GM19238 (cell line): ENCODE results near the gene GALNT2.

Source experiments
- DNase-seq: peaks from one replicate; pipeline ENCODE4 v3.0.0; 2011; ENCODE audit warnings: low spot score; ENCODE audit not compliant: insufficient read length

GALNT2 gene

GRCh38 chr1:230144758-230145504, 77.9 kb downstream of the GALNT2 start:
- DNase-seq, result no peak

GRCh38 chr1:230145505-230145899, 78.5 kb downstream of the GALNT2 start:
- no peak for DNase-seq

DNA sequence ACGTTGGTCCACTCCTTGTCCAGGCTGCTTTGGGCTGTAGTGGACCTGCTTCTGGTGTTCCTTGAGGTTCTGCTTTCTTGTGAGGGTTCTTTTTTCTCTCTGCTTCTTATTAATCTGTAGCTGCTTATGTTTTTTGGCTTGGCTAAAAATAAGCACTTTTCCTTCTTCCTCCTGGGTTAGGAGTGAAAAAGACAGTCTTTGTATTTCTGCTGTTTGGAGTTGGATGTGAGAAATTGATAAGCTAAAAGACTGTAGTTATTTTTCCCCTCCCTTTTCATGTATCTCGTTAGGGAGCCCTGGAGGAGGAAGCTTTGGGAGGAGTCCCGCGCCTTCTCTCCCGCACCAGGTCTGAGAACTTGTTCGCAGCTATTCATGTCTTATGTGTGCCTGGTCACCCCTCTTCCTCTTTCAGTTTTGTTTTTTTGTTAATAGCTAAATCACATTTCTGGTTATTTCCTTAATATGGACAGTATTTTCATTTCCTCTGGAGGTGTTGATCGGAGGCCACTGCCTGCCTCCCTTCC, 79.0 kb downstream of the GALNT2 start:
- no peak for DNase-seq

GRCh38 chr1:230146709-230147108, 79.7 kb downstream of the GALNT2 start:
- no peak for DNase-seq

GRCh38 chr1:230147253-230148125, 80.5 kb downstream of the GALNT2 start:
- DNase-seq, result no peak

DNA sequence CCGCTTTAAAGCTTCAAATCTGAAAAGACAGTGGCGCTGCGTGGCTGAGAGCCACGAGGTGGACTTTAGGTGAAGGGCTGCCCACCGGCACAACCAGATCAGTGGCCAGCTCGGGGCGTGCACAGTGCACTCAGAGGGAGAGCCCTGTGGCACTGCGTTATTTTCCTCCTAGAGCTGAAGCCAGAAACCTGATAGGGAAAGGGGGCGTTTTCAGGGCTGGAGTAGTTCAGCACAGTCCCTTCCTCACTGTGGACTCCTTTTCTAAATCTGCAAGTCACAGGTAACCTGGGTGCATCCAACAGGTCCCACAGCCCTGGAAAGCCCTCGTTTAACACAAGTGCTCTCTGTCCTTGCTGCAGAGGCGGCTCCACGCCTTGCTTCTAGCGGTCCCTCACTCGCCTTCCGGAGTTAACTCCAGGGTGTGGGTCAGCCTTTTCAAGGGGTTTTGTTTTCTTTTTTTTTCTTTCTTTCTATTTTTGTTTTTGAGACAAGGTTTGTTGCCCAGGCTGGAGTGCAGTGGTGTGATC, 81.2 kb downstream of the GALNT2 start:
- DNase-seq, result no peak

- DNase-seq, result no peak
These were observed 81.9 kb downstream of the GALNT2 start for GRCh38 chr1:230148768-230149469.

GRCh38 chr1:230149751-230150584, 82.9 kb downstream of the GALNT2 start:
- peak; percentile 60 for DNase-seq

- no peak for DNase-seq
These were observed 83.6 kb downstream of the GALNT2 start for GRCh38 chr1:230150615-230151014.

- no peak for DNase-seq
These were observed 85.0 kb downstream of the GALNT2 start for GRCh38 chr1:230151924-230152468.

DNA sequence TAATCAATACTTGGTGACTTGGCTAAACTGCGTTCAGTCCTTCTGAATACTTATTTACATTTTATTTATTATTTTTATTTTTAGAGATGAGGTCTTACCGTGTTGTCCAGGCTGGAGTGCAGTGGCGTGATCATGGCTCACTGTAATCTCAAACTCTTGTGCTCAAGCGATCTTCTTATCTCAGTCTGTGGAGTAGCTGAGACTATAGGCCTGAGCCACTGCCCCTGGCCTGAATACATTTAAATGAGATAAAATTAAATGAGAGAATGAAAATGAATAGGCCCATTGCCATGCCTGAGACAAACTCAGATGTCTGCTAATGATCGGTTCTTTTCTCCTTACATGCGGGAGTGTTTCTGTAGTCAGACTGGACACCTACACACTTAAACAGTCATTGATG, 86.0 kb downstream of the GALNT2 start:
- DNase-seq, result no peak

GRCh38 chr1:230153641-230154296, 86.7 kb downstream of the GALNT2 start:
- no peak for DNase-seq

GRCh38 chr1:230155021-230155420, 88.0 kb downstream of the GALNT2 start:
- DNase-seq, result no peak

GRCh38 chr1:230156068-230156467, 89.0 kb downstream of the GALNT2 start:
- DNase-seq, result no peak

GRCh38 chr1:230156536-230156935, 89.5 kb downstream of the GALNT2 start:
- no peak for DNase-seq

- no peak for DNase-seq
These were observed 90.7 kb downstream of the GALNT2 start for GRCh38 chr1:230157420-230158390.

- DNase-seq, result no peak
These were observed 91.6 kb downstream of the GALNT2 start for GRCh38 chr1:230158415-230159291.

DNA sequence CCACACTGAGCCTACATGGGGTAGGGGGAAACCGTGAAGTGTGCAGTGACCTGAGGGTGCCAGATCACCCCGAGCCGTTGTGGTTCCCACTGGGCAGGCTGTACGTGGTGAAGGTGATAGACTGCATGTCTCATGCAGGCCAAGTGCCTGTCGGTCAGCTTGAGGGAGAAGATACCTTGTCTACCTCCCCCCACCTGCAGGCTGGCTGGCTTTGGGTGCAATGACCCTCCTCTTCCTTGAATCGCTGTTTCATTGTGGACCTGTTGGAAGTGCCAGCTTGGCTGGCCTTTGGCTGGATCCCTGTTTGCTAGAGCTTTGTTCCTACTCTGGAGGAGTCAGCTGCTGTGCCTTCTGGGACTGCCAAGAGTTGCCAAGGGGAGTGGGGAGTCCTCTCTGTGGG, 92.5 kb downstream of the GALNT2 start:
- no peak for DNase-seq
